Left lobe of liver (tissue), 2 donors: ENCODE data around the gene PCIF1. TPM values are rescaled to one million over a fixed set of nuclear protein-coding genes. Genes with fewer than 3 reads are reported as not detected.
"Not testable (repeated sequence)": the region's sequence is repeated elsewhere in the genome, so short reads cannot be mapped to it uniquely, and the experiment has no call there.

Experiments used
- ATAC-seq: fragments of 200-7000 bp; cut with Tn5 transposase; one replicate; pipeline ENCODE4 v1.9.1; 2020; ENCODE audit warnings: mild to moderate bottlenecking, moderate library complexity
- DNase-seq: peaks from one replicate; pipeline ENCODE4 v3.0.0-alpha.2; 2020; ENCODE audit warnings: low spot score
- total RNA-seq: library from RNA; stranded (reverse); gene quantifications from one replicate; pipeline ENCODE4 v1.2.1, GENCODE V29; 2021
- donor health status: DM: no; HTN: no; CAD: no; lungs with moderate emphysema.
- donor health status: DM: no; HTN: yes; CAD: no.

The PCIF1 gene
- total RNA-seq, 1 donor from 2014 or later: 11.2 TPM

- no peak for DNase-seq
- no peak for ATAC-seq
These were observed 12.9 kb upstream of the PCIF1 start for GRCh38 chr20:45921337-45922189.

GRCh38 chr20:45924391-45925261 lies 9.9 kb upstream of the PCIF1 start:
- ATAC-seq (peak; percentile 85), DNase-seq (no peak)

GRCh38 chr20:45925821-45926506 lies 8.5 kb upstream of the PCIF1 start:
- ATAC-seq: no peak
- no peak for DNase-seq

- no peak for DNase-seq
- no peak for ATAC-seq
These were observed 7.8 kb upstream of the PCIF1 start for GRCh38 chr20:45926731-45927070.

GRCh38 chr20:45927071-45927878 lies 7.2 kb upstream of the PCIF1 start:
- ATAC-seq: peak; percentile 37

GRCh38 chr20:45931680-45932079 lies 2.8 kb upstream of the PCIF1 start:
- not testable (repeated sequence) for DNase-seq, ATAC-seq

More at GRCh38 chr20:45927071-45927878, 7.2 kb upstream of the PCIF1 start:
- DNase-seq: no peak

GRCh38 chr20:45933266-45934045 lies 1.0 kb upstream of the PCIF1 start:
- DNase-seq: peak; percentile 70
- ATAC-seq: peak; percentile 46

- peak; percentile 16 for ATAC-seq
- no peak for DNase-seq
These were observed 367 bp upstream of the PCIF1 start for GRCh38 chr20:45934046-45934585.

GRCh38 chr20:45935416-45936046 lies 1.0 kb downstream of the PCIF1 start:
- ATAC-seq: peak; percentile 17
- DNase-seq: no peak

- ATAC-seq (no peak), DNase-seq (no peak)
These were observed 3.3 kb downstream of the PCIF1 start for GRCh38 chr20:45937765-45938164.

- DNase-seq: no peak
These were observed 4.4 kb downstream of the PCIF1 start for GRCh38 chr20:45938727-45939438.

GRCh38 chr20:45940053-45940452 lies 5.6 kb downstream of the PCIF1 start:
- DNase-seq (no peak), ATAC-seq (no peak)

More at GRCh38 chr20:45938727-45939438, 4.4 kb downstream of the PCIF1 start:
- ATAC-seq: no peak

GRCh38 chr20:45940469-45940868 lies 6.0 kb downstream of the PCIF1 start:
- no peak for DNase-seq

GRCh38 chr20:45943613-45944012 lies 9.1 kb downstream of the PCIF1 start:
- ATAC-seq (no peak), DNase-seq (no peak)

More at GRCh38 chr20:45940469-45940868, 6.0 kb downstream of the PCIF1 start:
- ATAC-seq: no peak

GRCh38 chr20:45944151-45944964 lies 9.9 kb downstream of the PCIF1 start:
- no peak for ATAC-seq
- no peak for DNase-seq

GRCh38 chr20:45944965-45945677 lies 10.6 kb downstream of the PCIF1 start:
- no peak for ATAC-seq
- no peak for DNase-seq
